Caco-2 (cell line): ENCODE data around the gene LDB2. TPM values are rescaled to one million over a fixed set of nuclear protein-coding genes. Genes with fewer than 3 reads are reported as not detected.

Experiments used
- BruUV-seq: library from RNA; stranded (reverse); fragments of 400-500 nt; replicated peaks from 2 replicates; lab custom pipeline; 2021; lab: Mats Ljungman, UMichigan
- CTCF ChIA-PET: fragments of 300-600 bp; sonication (Branson Sonifier 250); formaldehyde crosslinking; loops from one replicate; lab custom pipeline; 2022; ENCODE audit warnings: antibody characterized with exemption; lab: Charles Lee
- POLR2A ChIA-PET: fragments of 300-600 bp; sonication (Branson Sonifier 250); formaldehyde crosslinking; loops from one replicate; lab custom pipeline; 2022; ENCODE audit warnings: antibody characterized with exemption; lab: Charles Lee
- DNase-seq, 2 experiments: peaks; one replicate each; pipeline versions ENCODE4 v3.0.0 to v3.0.0-alpha.2; 2020 to 2022
- H3K27me3 ChIP-seq: replicated peaks from 2 replicates; pipeline ENCODE4 v1.6.0; 2011; ENCODE audit warnings: low read length; ENCODE audit not compliant: control insufficient read depth, insufficient read depth
- H3K36me3 ChIP-seq: 2 replicates; pipeline ENCODE4 v1.5.1; 2011; ENCODE audit warnings: low read length; ENCODE audit not compliant: control insufficient read depth, insufficient read depth
- H3K4me1 ChIP-seq: fragments of 250-450 bp; sonication (Bioruptor Pico); 2 replicates; pipeline ENCODE4 v1.5.1; 2020; ENCODE audit warnings: mild to moderate bottlenecking
- H3K4me3 ChIP-seq: 2 replicates; pipeline ENCODE4 v1.5.1; 2011; ENCODE audit warnings: low read depth, mild to moderate bottlenecking, control low read depth, low read length
- H3K9me3 ChIP-seq: fragments of 250-450 bp; sonication (Bioruptor Pico); 2 replicates; pipeline ENCODE4 v1.5.1; 2020; ENCODE audit warnings: mild to moderate bottlenecking, moderate library complexity
- H3K27ac Mint-ChIP-seq: one replicate; pipeline ENCODE4 v1.8.0; 2022; ENCODE audit warnings: mixed read lengths; ENCODE audit not compliant: unreplicated experiment
- H3K27me3 Mint-ChIP-seq: one replicate; pipeline ENCODE4 v1.8.0; 2022; ENCODE audit warnings: mixed read lengths; ENCODE audit not compliant: insufficient read depth, unreplicated experiment
- H3K36me3 Mint-ChIP-seq: one replicate; pipeline ENCODE4 v1.8.0; 2022; ENCODE audit warnings: mild to moderate bottlenecking, mixed read lengths; ENCODE audit not compliant: insufficient read depth, unreplicated experiment
- H3K4me1 Mint-ChIP-seq: one replicate; pipeline ENCODE4 v1.8.0; 2022; ENCODE audit warnings: low read depth, mixed read lengths; ENCODE audit not compliant: unreplicated experiment
- H3K4me3 Mint-ChIP-seq: one replicate; pipeline ENCODE4 v1.8.0; 2022; ENCODE audit warnings: mild to moderate bottlenecking, moderate library complexity, mixed read lengths; ENCODE audit not compliant: unreplicated experiment
- H3K9me3 Mint-ChIP-seq: one replicate; pipeline ENCODE4 v1.8.0; 2022; ENCODE audit warnings: mixed read lengths; ENCODE audit not compliant: unreplicated experiment
- CTCF ChIP-seq, 2 experiments: fragments of 200-600 bp in 1 of 2; IDR thresholded peaks; 1 replicate in 1 of 2; 2 replicates in 1 of 2; pipeline versions ENCODE4 v1.5.1 to v1.8.0; 2011 to 2022; ENCODE audit warnings: antibody characterized with exemption in 1 of 2, control low read depth in 1 of 2, inconsistent platforms in 1 of 2, low read depth in 1 of 2, low read length in 1 of 2, mild to moderate bottlenecking in 1 of 2, moderate library complexity in 1 of 2; ENCODE audit not compliant: insufficient read depth in 1 of 2, severe bottlenecking in 1 of 2, unreplicated experiment in 1 of 2
- intact Hi-C: fragments of 100-400 bp; cut with micrococcal nuclease; formaldehyde crosslinking; loops from one replicate; pipeline ENCODE4 v1.10.0; 2022; ENCODE audit not compliant: unreplicated experiment
- total RNA-seq: library from RNA; stranded (reverse); gene quantifications from 2 replicates; pipeline ENCODE4 v1.2.3, GENCODE V29; 2022

Gene LDB2
- total RNA-seq, 1 experiment from 2014 or later, result not detected

GRCh38 chr4:16758816-16759215 is 139.6 kb downstream of the LDB2 start:
- Histone ChIP-seq H3K27me3 (no peaks in the 10 kb centered on the region), H3K9me3 (no peaks in the 10 kb centered on the region), H3K4me3 (no peak overlapping the region), H3K4me1 (no peaks in the 10 kb centered on the region), H3K36me3 (no peaks in the 10 kb centered on the region)
- no TSS peak for BruUV-seq
- Mint-ChIP-seq H3K27me3 (peaks cover 4% of the 10 kb centered on the region), H3K36me3 (no peaks in the 10 kb centered on the region), H3K4me3 (no peak overlapping the region), H3K27ac (no peak overlapping the region), H3K9me3 (no peaks in the 10 kb centered on the region), H3K4me1 (no peaks in the 10 kb centered on the region)
- no peak for DNase-seq
- intact Hi-C loops, result loop anchor here (10.0 kb wide), 1 partner anchor 464 kb away; no protein-coding TSS in a partner anchor
- ChIA-PET CTCF (no interaction called here), POLR2A (no interaction called here)
- no peak for TF ChIP-seq CTCF (IDR thresholded peaks at IDR 0.05; ENCODE audit: insufficient read depth in 1 of 2, low read depth in 1 of 2, low read length in 1 of 2, severe bottlenecking in 1 of 2, unreplicated experiment in 1 of 2)

GRCh38 chr4:16758255-16758654 is 140.2 kb downstream of the LDB2 start:
- H3K4me1 ChIP-seq, result no peaks in the 10 kb centered on the region
- no peaks in the 10 kb centered on the region for H3K36me3 ChIP-seq
- Mint-ChIP-seq H3K9me3 (no peaks in the 10 kb centered on the region), H3K36me3 (no peaks in the 10 kb centered on the region), H3K4me1 (no peaks in the 10 kb centered on the region), H3K27me3 (peaks cover 4% of the 10 kb centered on the region), H3K4me3 (no peak overlapping the region), H3K27ac (no peak overlapping the region)
- intact Hi-C loops, result loop anchor here (10.0 kb wide), 1 partner anchor 463 kb away; no protein-coding TSS in a partner anchor
- no peak overlapping the region for H3K4me3 ChIP-seq
- no TSS peak for BruUV-seq
- TF ChIP-seq CTCF (IDR thresholded peaks at IDR 0.05; ENCODE audit: insufficient read depth in 1 of 2, low read depth in 1 of 2, low read length in 1 of 2, severe bottlenecking in 1 of 2, unreplicated experiment in 1 of 2), result no peak
- POLR2A ChIA-PET, result no interaction called here
- H3K27me3 ChIP-seq, result no peaks in the 10 kb centered on the region
- no peaks in the 10 kb centered on the region for H3K9me3 ChIP-seq
- CTCF ChIA-PET, result no interaction called here
- no peak for DNase-seq

- Mint-ChIP-seq H3K9me3 (no peaks in the 10 kb centered on the region), H3K36me3 (no peaks in the 10 kb centered on the region), H3K4me1 (no peaks in the 10 kb centered on the region), H3K27me3 (peaks cover 5% of the 10 kb centered on the region), H3K4me3 (no peak overlapping the region), H3K27ac (no peak overlapping the region)
- intact Hi-C loops, result loop anchor here (10.0 kb wide), 1 partner anchor 462 kb away; no protein-coding TSS in a partner anchor
- H3K4me1 ChIP-seq, result no peaks in the 10 kb centered on the region
- DNase-seq, result no peak
- no peaks in the 10 kb centered on the region for H3K36me3 ChIP-seq
- CTCF ChIA-PET, result no interaction called here
- H3K27me3 ChIP-seq, result no peaks in the 10 kb centered on the region
- H3K4me3 ChIP-seq, result no peak overlapping the region
- TF ChIP-seq CTCF (IDR thresholded peaks at IDR 0.05; ENCODE audit: insufficient read depth in 1 of 2, low read depth in 1 of 2, low read length in 1 of 2, severe bottlenecking in 1 of 2, unreplicated experiment in 1 of 2), result no peak
- BruUV-seq, result no TSS peak
- POLR2A ChIA-PET, result no interaction called here
- H3K9me3 ChIP-seq, result no peaks in the 10 kb centered on the region
Observed at GRCh38 chr4:16757080-16757521, 141.3 kb downstream of the LDB2 start.
